PC-9 (cell line): Measurements from ENCODE around the gene PIH1D1.

Source experiments
- CTCF ChIP-seq: fragments of 200-600 bp; sonication (generic); conservative IDR thresholded peaks from 2 replicates; pipeline ENCODE4 v1.6.1; 2017; ENCODE audit warnings: mixed run types, antibody characterized with exemption, mild to moderate bottlenecking, moderate library complexity
- EZH2 ChIP-seq: fragments of 200-600 bp; sonication (generic); IDR thresholded peaks from 2 replicates; pipeline ENCODE4 v1.8.0; 2017; ENCODE audit warnings: antibody characterized with exemption, low read depth

- no peak for TF ChIP-seq CTCF
- TF ChIP-seq EZH2, result no peak
Measured at GRCh38 chr19:49407482-49408015, 44.1 kb downstream of the PIH1D1 start.
